HepG2 (cell line): ENCODE results near the gene KCTD13. TPM values are rescaled to one million over a fixed set of nuclear protein-coding genes. Genes with fewer than 3 reads are reported as not detected.

Source experiments
- ATM ChIP-seq: fragments of 450-650 bp; IDR thresholded peaks from 2 replicates; pipeline ENCODE4 v1.7.1; 2017; ENCODE audit warnings: mild to moderate bottlenecking, borderline replicate concordance
- HOXA5 ChIP-seq: sonication (generic); formaldehyde crosslinking; IDR thresholded peaks from 2 replicates; pipeline ENCODE4 v1.4.0; 2020; ENCODE audit warnings: missing genetic modification reagents
- MAF1 ChIP-seq: sonication (generic); formaldehyde crosslinking; IDR thresholded peaks from 2 replicates; pipeline ENCODE4 v1.5.0; 2020; ENCODE audit warnings: missing genetic modification reagents, borderline replicate concordance
- RXRA ChIP-seq: sonication (generic); formaldehyde crosslinking; IDR thresholded peaks from 2 replicates; pipeline ENCODE4 v1.5.1; 2020; ENCODE audit warnings: missing genetic modification reagents
- STAT5B ChIP-seq: sonication (generic); formaldehyde crosslinking; IDR thresholded peaks from 2 replicates; pipeline ENCODE4 v1.4.0; 2020; ENCODE audit warnings: missing genetic modification reagents
- ZFYVE20 ChIP-seq: sonication (generic); formaldehyde crosslinking; IDR thresholded peaks from 2 replicates; pipeline ENCODE4 v1.8.0; 2023; ENCODE audit warnings: low read depth, mild to moderate bottlenecking, moderate library complexity, missing genetic modification reagents, borderline replicate concordance
- ZKSCAN8 ChIP-seq: IDR thresholded peaks from 2 replicates; pipeline ENCODE4 v1.6.1; 2016; ENCODE audit warnings: borderline replicate concordance, missing genetic modification reagents, missing compliant biosample characterization
- ZNF451 ChIP-seq: sonication (generic); formaldehyde crosslinking; IDR thresholded peaks from 2 replicates; pipeline ENCODE4 v1.5.0; 2020; ENCODE audit warnings: mild to moderate bottlenecking, missing genetic modification reagents
- polyA plus RNA-seq, 8 experiments: library from polyadenylated mRNA; depleted of rRNA in 3 of 8; stranded (reverse) in 7 of 8; unstranded in 1 of 8; fragments of >200 nt; fragmentation: Illumina TruSeq in 4 of 8; extraction: Trizol in 4 of 8; gene quantifications; 2 replicates each; pipeline versions ENCODE4 v1.2.1 to v1.2.3, GENCODE V29; 2011 to 2016; ENCODE audit warnings: low read depth in 4 of 8, missing spikeins in 1 of 8, mixed read lengths in 1 of 8; ENCODE audit not compliant: insufficient read depth in 1 of 8
- total RNA-seq, 5 experiments: library from RNA; depleted of rRNA; stranded (reverse); fragments of >200 nt; fragmentation: Illumina TruSeq; extraction: Trizol; gene quantifications; 2 replicates each; pipeline ENCODE4 v1.2.3, GENCODE V29; 2016; ENCODE audit warnings: low read depth in 1 of 5
- TF ChIP-seq, protein P1 (sequence below), 2 experiments: IDR thresholded peaks; 2 replicates each; pipeline ENCODE4 v1.6.1; 2011 to 2012; ENCODE audit warnings: low read length in 2 of 2, borderline replicate concordance in 1 of 2, low read depth in 1 of 2, mild to moderate bottlenecking in 1 of 2, moderate library complexity in 1 of 2
- TF ChIP-seq, protein P2 (sequence below): sonication (generic); formaldehyde crosslinking; IDR thresholded peaks from 2 replicates; pipeline ENCODE4 v1.8.0; 2022; ENCODE audit warnings: missing genetic modification reagents, mild to moderate bottlenecking, inconsistent platforms, borderline replicate concordance
- TF ChIP-seq, protein P3 (sequence below): sonication (generic); formaldehyde crosslinking; IDR thresholded peaks from 2 replicates; pipeline ENCODE4 v1.9.0; 2022; ENCODE audit warnings: low read depth, missing genetic modification reagents
- TF ChIP-seq, protein P4 (sequence below): sonication (generic); formaldehyde crosslinking; IDR thresholded peaks from 2 replicates; pipeline ENCODE4 v1.9.0; 2021; ENCODE audit warnings: missing genetic modification reagents, mild to moderate bottlenecking, borderline replicate concordance
- TF ChIP-seq, protein P5 (sequence below): sonication (generic); formaldehyde crosslinking; IDR thresholded peaks from 2 replicates; pipeline ENCODE4 v1.5.0; 2020; ENCODE audit warnings: missing genetic modification reagents, mild to moderate bottlenecking, borderline replicate concordance
- TF ChIP-seq, protein P6 (sequence below): sonication (generic); formaldehyde crosslinking; IDR thresholded peaks from 2 replicates; pipeline ENCODE4 v1.4.0; 2020; ENCODE audit warnings: mild to moderate bottlenecking, low read depth, missing genetic modification reagents

KCTD13 gene
- total and polyA plus RNA-seq, 2 of the 13 experiments (the other 11 are each of a cell fraction or from before 2014, with no cell fraction given), result 6.3 to 14.7 TPM

DNA sequence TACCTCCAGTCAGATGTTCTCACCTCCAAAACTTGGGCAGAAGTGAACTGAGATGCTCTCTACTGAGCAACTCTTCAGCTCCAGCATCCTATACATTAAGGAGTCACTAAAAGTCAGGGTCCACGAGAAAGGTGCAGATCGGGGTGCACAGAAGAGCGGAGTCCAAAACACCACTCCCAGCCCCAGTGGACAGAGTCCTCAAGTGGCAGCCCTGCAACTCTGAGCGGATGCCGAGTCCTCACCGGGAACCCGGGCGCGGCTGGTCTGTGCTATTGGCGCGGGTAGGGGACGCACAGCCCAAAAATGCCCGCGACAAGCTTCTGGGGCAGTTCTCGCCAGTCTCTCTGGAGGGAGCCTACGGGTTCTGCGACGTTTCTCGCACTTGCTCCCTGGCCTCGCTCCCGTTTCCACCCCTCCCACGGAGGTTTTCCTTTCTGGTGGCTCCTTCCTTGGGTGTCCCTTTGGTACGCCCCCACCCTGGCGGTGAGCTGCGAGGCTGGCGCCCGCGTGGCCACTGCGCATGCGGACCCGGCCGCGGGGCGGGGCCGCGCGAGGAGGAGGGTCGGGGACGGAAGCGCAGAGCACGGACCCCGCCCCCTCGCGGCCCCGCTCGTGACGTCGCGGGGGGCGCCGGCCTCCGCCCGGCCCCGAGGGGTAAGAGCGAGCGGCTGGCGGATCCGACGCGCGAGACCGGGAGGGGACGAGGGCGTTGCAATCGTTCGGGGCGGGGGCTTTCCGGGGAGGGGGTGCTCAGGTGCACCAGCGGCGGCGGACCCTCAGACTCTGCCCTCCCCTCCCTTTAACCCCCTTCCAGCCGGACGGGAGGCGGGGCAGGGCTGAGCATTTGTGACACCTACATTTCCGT lies 35.7 kb upstream of the KCTD13 start, which contains the start of gene TMEM219 (continued):
- TF ChIP-seq, protein P1, sequence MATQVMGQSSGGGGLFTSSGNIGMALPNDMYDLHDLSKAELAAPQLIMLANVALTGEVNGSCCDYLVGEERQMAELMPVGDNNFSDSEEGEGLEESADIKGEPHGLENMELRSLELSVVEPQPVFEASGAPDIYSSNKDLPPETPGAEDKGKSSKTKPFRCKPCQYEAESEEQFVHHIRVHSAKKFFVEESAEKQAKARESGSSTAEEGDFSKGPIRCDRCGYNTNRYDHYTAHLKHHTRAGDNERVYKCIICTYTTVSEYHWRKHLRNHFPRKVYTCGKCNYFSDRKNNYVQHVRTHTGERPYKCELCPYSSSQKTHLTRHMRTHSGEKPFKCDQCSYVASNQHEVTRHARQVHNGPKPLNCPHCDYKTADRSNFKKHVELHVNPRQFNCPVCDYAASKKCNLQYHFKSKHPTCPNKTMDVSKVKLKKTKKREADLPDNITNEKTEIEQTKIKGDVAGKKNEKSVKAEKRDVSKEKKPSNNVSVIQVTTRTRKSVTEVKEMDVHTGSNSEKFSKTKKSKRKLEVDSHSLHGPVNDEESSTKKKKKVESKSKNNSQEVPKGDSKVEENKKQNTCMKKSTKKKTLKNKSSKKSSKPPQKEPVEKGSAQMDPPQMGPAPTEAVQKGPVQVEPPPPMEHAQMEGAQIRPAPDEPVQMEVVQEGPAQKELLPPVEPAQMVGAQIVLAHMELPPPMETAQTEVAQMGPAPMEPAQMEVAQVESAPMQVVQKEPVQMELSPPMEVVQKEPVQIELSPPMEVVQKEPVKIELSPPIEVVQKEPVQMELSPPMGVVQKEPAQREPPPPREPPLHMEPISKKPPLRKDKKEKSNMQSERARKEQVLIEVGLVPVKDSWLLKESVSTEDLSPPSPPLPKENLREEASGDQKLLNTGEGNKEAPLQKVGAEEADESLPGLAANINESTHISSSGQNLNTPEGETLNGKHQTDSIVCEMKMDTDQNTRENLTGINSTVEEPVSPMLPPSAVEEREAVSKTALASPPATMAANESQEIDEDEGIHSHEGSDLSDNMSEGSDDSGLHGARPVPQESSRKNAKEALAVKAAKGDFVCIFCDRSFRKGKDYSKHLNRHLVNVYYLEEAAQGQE (IDR thresholded peaks at IDR 0.05; ENCODE audit: borderline replicate concordance in 1 of 2, low read depth in 1 of 2, low read length in 2 of 2), result 0 out of 4 replicates have a peak, but pooled peaks of 1 of the 2 experiments have one; percentile 48
- TF ChIP-seq, protein P2, sequence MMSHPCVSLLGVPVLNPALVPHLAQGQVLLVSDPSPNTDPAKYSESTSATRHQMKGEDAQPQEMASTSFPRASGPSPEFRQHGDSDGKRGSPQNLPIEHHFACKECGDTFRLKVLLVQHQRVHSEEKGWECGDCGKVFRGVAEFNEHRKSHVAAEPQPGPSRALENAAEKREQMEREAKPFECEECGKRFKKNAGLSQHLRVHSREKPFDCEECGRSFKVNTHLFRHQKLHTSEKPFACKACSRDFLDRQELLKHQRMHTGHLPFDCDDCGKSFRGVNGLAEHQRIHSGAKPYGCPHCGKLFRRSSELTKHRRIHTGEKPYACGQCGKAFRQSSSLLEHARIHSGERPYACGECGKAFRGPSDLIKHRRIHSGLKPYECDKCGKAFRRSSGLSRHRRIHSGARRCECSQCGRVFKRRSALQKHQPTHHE (CRISPR knock-in tag), result peak; percentile 77
- TF ChIP-seq, protein P3, sequence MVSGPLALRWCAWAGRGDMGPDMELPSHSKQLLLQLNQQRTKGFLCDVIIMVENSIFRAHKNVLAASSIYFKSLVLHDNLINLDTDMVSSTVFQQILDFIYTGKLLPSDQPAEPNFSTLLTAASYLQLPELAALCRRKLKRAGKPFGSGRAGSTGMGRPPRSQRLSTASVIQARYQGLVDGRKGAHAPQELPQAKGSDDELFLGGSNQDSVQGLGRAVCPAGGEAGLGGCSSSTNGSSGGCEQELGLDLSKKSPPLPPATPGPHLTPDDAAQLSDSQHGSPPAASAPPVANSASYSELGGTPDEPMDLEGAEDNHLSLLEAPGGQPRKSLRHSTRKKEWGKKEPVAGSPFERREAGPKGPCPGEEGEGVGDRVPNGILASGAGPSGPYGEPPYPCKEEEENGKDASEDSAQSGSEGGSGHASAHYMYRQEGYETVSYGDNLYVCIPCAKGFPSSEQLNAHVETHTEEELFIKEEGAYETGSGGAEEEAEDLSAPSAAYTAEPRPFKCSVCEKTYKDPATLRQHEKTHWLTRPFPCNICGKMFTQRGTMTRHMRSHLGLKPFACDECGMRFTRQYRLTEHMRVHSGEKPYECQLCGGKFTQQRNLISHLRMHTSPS (CRISPR knock-in tag), result peak; percentile 7; the same call in 1 of the 2 replicates
- TF ChIP-seq, protein P4, sequence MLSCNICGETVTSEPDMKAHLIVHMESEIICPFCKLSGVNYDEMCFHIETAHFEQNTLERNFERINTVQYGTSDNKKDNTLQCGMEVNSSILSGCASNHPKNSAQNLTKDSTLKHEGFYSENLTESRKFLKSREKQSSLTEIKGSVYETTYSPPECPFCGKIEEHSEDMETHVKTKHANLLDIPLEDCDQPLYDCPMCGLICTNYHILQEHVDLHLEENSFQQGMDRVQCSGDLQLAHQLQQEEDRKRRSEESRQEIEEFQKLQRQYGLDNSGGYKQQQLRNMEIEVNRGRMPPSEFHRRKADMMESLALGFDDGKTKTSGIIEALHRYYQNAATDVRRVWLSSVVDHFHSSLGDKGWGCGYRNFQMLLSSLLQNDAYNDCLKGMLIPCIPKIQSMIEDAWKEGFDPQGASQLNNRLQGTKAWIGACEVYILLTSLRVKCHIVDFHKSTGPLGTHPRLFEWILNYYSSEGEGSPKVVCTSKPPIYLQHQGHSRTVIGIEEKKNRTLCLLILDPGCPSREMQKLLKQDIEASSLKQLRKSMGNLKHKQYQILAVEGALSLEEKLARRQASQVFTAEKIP (CRISPR knock-in tag), result 0 out of 2 replicates have a peak, but pooled peaks have one; percentile 61
- TF ChIP-seq, protein P5, sequence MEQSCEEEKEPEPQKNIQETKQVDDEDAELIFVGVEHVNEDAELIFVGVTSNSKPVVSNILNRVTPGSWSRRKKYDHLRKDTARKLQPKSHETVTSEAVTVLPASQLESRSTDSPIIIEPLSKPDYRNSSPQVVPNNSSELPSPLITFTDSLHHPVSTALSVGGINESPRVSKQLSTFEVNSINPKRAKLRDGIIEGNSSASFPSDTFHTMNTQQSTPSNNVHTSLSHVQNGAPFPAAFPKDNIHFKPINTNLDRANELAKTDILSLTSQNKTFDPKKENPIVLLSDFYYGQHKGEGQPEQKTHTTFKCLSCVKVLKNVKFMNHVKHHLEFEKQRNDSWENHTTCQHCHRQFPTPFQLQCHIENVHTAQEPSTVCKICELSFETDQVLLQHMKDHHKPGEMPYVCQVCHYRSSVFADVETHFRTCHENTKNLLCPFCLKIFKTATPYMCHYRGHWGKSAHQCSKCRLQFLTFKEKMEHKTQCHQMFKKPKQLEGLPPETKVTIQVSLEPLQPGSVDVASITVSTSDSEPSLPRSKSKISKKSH (CRISPR knock-in tag), result no peak
- TF ChIP-seq ZFYVE20 (CRISPR knock-in tag) (no peak), RXRA (peak; percentile 33; the same call in 1 of the 2 replicates), ZKSCAN8 (CRISPR knock-in tag) (0 out of 2 replicates have a peak, but pooled peaks have one; percentile 68), ATM (no peak), MAF1 (CRISPR knock-in tag) (0 out of 2 replicates have a peak, but pooled peaks have one; percentile 61), STAT5B (no peak), HOXA5 (CRISPR knock-in tag) (0 out of 2 replicates have a peak, but pooled peaks have one; percentile 0), ZNF451 (peak; percentile 83)
- TF ChIP-seq, protein P6, sequence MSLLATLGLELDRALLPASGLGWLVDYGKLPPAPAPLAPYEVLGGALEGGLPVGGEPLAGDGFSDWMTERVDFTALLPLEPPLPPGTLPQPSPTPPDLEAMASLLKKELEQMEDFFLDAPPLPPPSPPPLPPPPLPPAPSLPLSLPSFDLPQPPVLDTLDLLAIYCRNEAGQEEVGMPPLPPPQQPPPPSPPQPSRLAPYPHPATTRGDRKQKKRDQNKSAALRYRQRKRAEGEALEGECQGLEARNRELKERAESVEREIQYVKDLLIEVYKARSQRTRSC, result no peak
